Measurements from ENCODE around the gene ZNF827.

The ZNF827 gene

DNA sequence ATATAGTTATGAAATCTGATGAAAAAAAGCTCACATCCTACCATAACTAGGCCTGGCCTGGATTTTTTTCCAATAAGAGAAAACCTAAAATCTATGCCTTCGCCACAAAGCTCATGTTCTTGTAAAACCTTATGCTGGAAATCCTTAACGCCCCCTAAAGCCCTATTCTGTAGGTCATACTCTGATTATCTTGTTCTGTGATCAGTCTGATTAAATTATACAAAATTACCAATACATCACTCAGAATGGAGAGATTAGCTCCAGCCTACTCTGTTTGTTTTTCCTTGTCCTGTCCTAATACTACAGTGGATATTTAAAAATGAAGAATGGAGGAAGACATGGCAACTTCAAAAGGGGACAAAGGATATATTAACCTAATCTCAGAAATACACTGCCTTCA is 7.2 kb downstream of the ZNF827 start:
- DNase-seq: no peak

DNA sequence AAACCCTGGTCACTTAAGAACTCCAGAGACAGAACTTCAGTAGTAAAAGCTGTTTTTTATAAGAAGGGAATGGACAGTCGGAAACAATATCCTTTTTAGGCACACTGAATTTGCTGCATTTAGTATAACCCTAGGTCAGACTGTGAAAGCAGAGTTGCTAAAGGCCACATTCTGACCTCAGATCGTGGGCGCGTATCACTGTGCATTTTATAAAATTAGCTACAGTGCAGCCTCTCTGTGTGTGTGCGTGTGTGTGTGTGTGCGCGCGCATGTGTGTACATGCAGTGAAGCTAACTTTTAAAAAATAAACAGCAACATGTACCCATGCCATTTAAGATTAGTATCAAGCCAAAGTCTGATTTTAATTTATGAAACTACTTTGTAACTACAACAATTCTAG is 8.0 kb downstream of the ZNF827 start:
- no peak for DNase-seq

DNA sequence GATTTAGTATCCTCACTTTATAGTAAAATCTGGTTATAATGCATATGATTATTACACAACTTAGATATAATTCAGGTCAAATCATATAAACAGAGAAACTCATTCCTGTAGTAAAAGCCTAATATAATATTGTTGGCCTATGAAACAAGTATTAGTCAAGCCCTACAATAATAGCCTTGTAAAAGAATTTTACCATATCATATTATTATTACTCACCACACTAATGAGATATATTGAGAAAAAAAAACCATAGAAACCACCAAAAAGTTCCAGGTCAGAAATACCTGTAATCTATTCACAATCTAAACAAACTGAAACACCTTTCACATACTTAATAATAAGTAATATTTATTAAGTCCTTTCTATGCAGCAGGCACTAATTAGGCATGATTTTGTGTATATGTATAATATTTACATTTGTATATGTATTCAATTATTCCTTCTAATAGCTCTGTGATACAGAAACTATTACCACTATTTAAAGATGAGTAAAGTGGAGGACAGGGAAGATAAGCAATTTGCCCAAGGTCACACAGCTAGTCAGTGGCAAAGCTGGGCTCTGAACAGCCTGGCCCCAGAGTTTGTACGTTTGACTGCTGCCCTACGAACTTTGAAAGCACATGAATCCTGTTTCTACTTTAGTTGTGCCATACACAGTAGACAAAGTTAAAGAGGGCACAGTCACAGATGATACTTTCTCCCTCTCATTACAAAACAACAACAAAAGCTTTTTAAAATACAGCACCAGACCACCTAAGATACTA is 9.0 kb downstream of the ZNF827 start:
- no peak for DNase-seq

DNA sequence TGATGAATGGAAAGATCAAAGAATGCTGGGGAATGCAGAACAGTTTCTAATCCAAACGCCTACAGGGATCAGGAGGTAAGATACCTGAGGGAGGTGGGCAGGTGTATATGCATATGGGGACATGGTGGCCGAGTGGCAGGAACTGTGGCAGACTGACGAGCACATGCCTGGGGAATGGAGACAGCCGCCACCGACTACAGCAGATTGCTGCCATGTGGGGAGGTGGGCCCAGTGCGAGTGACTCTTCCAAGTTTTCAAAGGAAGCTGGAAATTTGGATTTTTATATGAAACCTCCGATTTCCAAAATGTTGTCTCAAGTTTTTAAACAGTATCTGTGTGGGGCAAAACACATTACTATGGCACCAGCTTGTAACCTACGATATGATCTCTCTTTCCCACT is 9.9 kb downstream of the ZNF827 start:
- no peak for DNase-seq

DNA sequence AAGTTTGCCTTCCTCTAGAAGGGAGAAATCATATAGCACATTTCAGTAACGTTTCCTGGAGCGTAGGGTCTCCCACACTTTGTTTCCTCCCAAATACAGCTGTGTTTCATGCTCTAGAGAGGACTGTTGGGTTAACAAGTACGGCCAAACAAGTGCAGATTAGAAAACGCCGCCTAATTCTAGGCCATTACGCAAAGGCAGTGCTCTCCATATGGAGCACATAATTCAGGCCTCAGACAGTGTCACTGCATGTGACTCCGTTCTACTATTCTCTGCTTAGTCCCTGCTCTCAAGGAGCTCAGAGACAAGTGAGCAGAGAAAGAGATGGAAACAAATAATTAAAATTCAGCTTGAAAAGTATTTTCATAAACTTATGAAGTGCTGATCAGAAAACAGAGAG is 11.6 kb downstream of the ZNF827 start:
- DNase-seq: no peak

DNA sequence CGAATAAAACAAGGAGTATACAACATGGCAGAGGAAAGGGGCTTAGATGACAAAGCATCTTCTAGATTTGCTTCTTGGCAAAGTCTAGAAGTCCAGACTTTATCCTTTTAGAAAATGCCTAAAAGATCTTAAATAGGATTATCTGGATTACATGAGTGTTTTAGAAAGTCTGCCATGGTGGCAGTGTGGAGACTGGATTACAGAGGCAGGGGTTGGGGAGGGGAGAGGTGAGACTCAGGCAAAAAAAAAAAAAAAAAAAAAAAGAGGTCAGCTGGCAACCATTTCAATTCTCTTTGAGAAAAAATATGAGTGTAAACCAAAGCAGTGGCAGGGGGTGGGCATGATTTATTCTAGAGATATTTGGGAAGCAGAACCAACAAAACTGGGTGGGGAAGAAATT is 17.4 kb downstream of the ZNF827 start:
- DNase-seq: no peak

DNA sequence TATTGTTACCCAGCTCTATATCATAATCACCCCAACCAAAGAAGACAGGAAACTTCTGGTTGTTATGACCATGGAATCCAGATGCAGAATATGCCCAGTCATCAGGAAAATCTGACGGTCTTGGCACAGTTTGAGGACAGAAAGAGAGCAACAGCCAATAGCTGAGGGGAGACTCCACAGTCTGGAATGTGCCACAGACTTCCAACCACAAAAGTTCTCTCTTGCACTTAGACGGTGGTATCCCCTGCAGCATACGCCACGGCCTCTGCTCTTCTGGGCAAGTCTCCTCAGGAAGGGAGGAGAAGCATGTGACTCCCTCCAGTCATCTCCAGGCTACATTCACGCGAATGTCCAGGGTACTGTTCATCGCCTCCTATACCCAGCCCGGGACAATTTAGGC is 18.4 kb downstream of the ZNF827 start:
- DNase-seq: no peak

DNA sequence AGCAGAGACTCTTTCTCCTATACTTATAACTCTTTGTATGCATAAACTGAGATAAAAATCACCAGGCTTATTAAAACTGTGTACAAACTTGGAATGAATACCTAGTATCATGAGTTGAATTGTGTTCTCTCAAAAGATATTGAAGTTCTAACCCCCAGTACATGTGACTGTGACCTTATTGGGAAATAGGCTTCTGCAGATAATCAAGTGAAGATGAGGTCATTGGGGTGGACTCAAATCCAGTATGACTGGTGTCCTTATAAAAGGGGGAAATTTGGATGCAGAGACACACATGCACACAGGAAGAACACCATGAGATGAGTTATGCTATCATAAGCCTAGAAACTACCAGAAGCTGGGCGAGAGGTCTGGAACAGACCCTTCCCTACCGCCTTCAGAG is 26.2 kb downstream of the ZNF827 start:
- no peak for DNase-seq

DNA sequence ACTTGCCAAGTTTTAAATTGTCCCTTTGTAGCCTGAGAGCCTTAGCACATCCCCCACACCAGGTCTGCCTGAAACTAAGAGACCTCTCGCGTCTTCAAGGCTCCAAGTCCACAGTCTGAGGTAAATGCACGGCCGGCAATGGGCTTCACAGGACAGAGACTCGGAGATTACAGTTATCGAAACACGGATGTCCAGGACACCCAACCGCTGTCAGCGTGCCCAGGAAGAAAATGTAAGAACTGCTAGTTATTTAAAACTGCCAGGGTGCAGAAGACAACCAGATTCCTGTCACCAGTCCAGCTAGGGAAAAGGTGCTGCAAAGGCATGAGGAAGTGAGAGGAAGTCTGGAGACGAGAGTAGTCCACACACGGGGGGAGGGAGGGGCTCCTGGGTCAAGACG is 28.9 kb downstream of the ZNF827 start:
- DNase-seq: no peak

DNA sequence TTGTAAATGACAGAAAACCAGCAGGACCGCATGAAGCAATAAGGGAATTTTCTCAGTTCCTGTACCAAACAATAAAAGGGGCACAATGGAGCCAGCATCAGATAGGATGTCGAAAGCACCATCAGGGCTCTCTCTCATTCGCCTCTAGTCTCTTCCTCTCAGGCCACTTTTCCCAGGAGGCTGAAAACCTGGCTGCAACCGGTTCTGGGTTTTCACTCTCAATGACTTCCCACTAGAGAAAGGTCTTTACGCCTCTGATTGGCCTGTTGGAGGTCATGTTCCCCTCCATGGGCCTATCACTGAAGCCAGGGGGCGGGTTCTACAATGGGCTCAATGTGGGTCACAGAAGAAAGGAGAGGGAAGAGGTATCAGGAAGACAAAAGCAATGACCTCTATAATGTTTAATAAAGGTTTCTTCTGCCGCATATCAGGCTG is 29.3 kb downstream of the ZNF827 start:
- DNase-seq: no peak

DNA sequence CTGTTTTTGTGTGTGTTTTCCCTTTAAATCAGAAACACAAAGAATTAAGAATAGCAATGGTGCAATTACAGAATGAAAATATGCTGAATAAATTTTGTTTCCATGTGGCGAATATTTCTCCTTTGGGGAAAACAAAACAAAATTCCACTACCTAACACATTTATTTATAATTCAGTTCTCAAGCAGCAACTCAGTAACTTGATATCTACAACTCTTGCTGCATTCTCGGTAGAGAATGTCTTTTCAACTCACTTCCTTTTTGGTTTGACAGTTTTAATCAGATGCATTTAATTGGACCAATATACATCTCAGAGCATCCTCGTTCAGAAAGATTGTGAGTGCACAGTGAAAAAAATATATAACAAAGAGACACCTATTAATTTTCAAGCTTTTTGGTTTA is 30.8 kb downstream of the ZNF827 start:
- no peak for DNase-seq

DNA sequence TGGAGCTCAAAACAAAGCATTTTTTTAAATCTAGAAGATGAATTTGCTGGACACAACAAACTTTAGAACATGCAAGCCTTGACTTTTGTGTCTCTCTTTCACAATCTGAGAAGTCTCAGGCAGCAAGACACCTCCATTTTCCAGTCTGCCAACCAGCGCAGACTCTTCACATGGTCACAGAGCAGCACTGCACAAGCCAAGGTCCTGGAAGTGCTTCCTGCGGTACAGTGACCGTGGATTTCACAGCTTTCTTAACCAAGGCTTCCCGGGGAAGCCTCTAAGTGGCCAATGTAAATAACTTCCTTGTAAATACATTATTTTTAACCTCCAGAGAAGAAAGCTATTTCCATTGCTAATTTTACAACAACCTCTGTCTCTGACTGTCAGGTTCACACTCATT is 31.2 kb downstream of the ZNF827 start:
- DNase-seq: no peak

DNA sequence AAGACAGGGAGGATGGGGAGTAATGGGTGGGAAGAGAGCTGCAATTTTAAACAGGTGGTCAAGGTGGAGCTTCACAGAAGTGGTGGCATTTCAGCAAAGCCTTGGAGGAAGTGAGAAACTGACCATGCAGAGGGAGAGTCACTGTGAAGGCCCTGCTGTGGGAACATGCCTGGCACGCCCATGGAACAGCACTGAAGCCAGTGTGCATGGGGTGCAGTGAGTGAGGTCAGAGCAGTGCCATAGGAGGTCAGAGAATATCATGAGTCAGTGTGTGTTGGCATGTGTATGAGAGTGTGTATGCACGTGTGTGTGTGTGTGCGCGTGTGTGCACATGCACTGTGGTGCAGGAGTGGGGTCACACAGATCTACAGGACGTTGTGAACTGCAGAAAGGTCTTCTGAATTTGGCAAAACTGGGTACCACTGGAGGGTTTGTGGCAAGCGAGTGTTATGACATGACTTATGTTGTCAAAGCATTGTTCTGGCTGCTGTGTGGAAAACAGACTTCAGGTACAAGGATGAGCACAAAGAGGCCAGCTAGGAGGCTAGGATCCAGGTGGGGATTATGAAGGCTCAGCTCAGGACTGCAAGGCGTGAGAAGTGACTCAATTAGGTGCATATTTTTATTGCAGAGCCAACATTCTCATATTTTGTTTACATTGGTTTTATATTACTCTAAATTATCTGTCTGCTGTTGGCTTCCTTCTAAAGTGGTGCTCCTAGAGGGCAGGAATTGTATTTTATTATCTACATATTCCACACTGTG is 34.0 kb downstream of the ZNF827 start:
- no peak for DNase-seq

DNA sequence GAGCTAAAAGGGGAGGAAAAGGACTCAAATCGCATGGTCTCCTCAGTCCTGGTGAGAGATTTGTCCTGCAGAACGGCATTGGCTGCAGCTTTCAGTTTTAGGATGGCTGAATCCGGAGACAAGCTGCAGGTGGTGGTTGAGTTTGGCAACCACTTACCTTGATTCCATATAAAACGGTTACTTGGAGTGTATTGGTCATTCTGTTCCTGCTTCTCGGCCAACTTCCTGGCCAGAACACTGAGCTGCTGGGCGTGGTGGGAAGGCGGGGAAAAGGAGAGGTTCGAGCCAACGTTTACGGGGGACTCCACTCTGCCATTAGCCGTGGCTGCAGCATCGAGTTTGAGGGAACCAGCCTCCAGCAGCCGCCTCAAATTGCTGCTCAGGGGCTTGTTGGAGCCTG is 36.1 kb downstream of the ZNF827 start:
- DNase-seq: no peak

DNA sequence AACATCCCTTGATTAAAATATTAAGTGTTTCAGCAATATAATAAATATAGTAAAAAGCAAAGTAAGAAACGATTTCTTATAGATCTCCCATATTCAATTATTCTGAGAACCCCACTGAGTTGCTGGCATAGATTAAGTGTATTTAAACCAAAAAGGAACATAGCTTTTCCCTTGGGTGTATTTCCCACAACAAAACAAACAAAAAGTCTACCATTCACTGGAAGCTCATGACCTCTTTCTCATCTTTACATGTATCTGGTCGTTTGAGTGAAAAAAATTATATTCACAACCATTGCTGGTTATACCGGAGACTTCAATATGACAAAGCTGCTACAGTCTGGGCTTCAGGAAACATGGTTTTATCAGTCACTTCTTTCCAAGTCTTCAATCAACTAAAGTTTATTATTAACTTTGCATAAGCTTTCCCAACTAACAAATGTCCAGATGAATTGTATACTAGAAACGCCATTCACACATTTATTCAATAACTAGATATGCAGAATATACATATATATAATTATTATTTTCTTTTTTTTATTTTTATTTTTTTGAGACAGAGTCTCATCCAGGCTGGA is 38.6 kb downstream of the ZNF827 start:
- no peak for DNase-seq

DNA sequence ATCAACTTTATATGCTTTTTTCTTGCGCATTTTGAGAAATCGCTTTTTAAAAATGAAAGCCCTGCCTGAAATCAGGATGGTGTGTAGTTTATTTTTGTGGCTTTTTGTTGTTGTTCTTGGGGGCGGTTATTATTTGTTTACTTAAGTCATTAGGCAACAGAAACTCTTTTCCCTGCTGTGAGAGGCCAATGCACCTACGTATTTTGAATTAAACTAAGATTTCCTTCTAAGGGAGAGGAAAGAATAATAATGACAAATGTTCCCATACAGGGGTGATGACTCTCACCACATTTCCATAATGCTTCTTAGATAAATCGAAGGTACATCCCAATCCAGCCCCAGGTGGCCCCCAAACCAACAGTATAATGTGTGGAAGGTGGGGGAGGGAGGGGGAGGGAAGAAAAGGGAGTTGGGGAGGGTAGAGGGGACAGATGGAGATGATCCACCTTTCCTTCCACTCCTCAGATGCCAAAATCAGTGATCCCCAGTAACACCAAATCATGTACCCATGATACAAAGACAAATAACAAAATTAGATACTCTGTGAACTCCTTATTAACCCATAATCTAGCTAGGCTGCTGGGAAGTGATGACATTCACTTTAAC is 39.6 kb downstream of the ZNF827 start:
- DNase-seq: no peak

DNA sequence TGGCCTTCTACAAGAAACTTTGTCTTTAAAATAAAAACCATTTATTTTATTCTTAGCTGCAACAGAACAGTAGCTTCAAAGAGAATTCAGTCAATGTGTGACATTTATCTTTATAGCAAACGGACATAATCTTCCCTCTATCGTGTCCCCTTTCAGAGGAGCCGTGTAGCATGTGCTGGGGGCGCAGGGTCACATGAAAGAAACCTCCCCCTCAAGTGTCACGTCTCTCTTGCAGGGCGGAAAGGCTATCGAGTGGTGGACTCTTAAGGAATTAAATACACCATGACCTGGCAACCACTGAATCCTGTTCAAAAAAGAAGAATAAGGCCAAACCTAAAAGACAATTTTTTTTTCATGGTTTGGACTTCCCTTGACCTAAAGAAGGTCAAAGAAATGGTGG is 40.2 kb downstream of the ZNF827 start:
- no peak for DNase-seq

DNA sequence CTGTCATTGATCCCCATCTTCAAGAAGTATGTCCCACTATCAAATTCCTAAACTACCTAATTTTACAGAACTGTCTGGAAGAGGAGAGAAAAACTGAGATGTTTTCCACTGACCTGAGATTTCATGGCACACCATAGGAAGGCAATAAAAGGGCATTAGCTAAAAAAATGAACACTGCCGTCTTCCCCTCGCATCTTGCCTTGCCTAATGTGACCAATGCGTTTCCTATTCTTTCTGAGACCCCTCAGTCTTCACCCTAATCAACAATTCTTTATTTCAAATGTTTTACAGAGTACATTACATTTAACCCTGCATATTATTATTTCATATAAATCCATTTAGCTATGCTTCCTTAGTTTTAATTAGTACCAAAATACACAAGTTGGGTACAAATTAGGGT is 43.6 kb downstream of the ZNF827 start:
- no peak for DNase-seq

DNA sequence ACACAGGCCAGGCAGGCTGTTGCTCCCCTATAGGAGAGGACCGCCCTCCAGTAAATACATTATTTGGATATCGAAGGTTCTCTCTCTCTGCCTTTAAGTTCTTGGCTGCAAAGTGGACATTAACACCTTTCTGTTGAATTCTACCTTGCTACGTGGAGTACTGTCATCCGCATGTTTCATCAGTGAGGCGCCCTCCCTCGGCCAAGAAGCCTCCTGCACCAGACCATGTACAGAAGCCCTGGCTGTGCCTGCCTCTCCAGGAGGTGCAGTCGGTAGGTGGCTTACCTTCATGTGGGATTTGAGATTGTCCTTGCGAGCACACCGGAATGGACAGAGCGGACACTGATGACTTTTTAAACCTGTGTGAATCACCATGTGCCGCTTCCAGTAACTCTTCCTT is 46.7 kb downstream of the ZNF827 start:
- DNase-seq: no peak

DNA sequence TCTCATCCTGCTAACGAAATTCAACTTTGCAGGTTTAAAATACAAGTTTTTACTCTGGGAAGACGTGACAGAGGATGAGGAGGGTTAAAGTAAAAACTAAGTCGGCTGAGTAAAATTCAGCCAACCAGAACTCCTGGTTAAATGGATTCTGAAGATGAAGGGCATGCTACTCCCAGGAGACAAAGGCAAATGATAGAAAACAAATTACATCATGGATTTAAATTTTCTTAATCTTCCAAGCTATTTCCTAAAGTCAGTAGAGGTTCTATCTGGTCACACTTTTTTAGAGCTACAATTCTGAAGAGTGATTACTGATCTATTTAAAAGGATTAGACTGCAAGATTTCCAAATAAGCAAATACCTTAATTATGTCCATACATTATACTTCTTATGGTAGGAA is 47.9 kb downstream of the ZNF827 start:
- peak; percentile 3 for DNase-seq

DNA sequence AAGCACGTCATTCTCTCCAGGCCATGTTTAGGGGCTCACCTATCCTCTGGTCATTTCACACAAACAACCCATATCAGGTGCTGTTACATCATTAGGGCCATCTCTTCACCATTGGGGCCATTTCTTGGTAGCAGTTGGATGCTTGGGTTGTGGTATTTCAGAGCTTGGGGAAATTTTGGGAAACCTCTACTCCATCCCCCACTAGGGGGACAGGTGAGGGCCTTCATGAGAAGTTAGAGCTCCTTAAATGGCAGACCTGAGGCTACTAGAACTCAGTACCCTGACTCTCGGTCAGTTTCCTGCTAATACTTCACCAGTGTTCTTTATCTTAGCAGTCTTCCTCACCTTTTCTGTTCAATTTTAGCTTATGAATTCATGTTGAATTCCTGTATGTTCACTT is 50.2 kb downstream of the ZNF827 start:
- no peak for DNase-seq

DNA sequence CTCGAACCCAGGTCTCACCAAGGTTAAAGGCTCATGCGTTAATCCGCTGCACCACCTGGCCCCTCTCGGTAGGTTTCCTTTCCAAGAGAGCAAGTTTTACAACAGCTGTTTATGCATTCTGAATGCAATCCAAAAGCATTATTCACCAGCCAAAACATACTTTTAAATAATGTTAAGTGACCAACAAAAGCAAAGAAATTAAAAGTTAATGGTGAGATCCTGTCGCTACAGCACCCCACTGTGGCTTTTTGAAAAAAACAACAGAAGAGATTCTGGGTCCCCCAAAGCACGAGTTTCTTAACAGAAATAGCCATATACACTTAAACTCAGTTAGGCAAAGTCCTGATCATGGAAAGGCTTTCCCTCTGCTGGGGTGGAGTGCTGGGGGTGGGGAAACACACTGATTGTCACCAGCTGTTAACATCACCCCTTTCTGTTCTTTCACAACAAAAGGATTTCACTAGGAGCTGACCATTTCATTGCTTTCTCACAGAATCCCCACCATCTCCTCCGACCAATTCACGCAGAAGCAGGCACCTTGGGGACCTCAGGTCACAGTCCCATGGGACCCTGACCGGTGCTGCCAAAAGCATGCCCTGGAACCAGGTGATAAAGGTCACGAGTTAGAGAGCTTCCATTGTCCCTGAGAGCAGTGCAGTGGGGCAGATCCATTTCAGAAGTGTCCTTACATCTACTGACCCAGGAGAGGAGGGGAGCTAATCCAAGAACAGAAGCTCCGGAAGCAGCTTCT is 51.2 kb downstream of the ZNF827 start:
- DNase-seq: no peak

DNA sequence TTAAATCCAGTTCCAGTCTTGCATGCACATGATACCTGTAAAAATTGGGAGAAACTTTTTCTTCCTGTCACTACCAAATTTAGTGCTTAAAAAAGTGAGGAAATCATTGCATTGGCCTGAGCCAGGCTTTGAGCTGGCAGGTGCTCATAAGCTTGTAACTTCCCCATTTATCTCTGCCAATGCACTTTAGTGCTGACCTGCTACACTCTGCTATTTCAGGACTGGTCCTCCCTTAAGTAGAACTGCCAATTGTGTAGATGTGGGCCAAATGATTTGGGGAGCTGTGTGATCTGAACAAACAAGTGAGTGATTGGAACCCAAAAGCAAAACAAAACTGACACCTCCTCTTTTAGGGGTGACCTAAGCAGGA is 51.8 kb downstream of the ZNF827 start:
- DNase-seq: no peak

All from kidney glomerular epithelial cell (primary cell).